DMS79 (cell line): ENCODE measurements around the gene DNM3.

ENCODE experiments used
- DNase-seq: peaks from one replicate; lab custom pipeline; 2025; lab: John Stamatoyannopoulos, UW

Gene DNM3

DNA sequence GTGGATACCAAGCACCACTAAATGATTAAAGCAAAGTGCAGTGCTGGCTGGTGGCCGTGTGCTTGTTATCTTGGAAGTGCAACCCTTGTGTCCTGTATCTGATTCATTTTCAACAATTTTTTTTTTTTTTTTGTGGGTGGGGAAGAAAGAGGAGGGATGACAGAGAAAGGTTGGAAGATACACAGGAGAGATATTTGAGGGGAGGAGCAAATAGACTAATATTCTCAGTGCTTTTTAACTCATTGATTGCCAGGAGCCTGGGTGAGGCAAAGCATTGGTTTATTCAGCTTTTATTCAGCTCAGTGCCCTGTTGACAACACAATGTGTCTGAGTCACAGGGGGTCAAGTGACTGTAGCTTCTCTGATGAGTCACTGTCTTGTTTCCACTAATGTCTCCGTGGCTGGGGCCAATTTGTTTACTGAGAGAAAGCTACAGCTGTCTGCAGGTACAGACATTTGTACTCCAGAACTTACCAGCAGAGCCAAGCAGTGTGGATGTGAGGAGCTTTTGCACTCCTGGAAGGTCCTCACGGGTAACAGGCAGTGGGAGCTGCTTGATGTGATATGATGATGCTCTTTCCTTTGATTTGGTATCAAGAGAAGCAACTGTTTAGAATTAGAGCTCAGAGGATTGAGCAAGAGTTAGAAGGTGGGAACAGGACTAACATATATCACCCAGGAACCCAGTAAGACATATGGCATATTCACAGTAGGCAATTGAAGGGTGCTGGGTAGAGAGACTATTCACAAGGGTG lies 23.6 kb upstream of the DNM3 start:
- no peak for DNase-seq

DNA sequence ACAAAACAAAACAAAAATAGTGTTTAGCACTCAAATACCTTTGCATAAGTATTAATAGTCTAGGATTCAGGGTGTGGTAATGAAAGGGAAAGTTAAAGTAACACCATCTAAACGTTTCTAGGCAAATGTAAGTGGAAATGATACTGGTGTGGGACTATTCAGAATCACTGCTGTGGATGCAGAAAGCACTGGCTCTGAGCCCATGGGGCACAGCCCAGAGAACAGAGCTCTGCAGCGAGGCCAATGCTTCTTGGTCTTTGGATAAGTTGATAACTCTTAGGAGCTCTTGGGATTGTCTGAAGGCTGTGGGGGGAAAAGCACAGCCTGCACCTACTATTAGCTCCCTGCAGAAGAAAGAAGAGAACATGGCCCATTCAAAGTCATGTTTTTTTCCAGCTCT lies 21.4 kb upstream of the DNM3 start:
- no peak for DNase-seq

DNA sequence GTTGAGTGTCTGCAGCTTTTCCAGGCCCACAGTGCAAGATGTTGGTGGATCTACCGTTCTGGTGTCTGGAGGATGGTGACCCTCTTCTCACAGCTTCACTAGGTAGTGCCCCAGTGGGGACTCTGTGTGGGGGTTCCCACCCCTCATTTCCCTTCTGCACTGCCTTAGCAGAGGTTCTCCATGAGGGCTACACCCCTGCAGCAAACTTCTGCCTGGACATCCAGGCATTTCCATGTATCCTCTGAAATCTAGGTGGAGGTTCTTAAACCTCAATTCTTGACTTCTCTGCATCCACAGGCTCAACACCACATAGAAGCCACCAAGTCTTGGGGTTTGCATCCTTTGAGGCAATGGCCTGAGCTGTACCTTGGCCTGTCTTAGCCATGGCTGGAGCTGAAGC lies 14.3 kb upstream of the DNM3 start:
- no peak for DNase-seq

DNA sequence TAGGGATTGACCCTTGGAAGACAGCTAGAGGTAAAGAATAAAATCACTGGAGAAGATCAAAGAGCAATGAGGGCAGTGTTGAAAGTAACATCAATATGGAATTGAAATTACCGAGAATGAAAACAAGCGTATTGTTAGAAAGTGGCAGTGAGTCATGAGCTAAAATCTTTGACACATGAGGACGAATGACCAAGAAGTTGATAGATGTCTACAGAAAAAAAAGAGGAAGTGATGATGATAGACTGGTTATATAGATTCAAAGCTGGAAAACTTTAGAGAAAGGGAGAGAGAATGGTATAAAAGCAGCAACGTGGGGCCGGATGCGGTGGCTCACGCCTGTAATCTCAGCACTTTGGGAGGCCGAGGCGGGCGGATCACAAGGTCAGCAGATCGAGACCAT lies 12.5 kb upstream of the DNM3 start:
- DNase-seq, result no peak

DNA sequence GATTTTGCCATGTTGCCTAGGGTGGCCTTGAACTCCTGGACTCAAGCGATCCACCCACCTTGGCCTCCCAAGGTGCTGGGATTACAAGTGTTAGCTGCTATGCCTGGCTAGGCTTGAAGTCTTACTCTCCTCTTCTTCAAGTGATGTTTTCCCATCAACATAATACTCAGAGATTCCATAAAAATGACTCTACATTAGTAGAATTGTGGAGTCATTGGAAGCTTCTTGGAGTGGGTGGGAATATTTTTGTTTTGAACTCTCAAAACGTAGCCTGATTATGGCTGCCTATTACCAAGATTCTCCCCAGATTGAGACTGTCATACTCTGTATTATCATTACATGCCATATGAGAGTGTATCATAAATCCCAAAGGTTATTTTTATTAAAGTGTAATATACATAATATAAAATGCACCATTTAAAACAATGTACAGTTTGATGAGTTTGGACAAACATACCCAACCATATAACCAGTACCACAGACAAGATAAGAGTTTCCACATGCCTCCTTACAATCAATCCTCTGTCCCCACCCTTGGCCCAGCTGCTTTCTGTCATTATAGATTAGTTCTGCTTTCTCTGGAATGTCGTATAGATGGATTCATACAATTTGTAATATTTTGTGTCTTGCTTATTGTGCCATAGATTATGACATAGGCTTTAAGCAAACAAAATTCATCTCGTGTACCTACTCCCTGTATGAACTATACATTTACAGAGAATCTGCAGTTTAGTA lies 8.0 kb upstream of the DNM3 start:
- no peak for DNase-seq

DNA sequence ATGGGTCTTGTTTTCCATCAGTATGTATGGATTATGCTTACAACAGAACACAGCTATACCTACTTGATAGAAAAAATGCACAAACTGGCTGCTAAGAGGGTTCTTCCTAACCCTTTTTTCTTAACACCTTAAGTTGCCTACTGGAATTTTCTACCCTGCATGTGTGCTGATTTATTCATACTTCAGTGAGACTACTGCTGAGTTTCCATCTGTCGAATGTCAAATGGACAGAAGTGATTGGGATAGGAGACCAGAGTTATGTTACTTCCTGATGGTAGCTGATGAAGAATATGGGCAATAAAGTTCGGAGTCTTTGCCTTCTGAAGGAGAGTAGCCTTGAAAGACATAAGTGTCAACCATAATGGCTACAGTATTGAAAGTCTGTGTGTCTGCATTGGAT lies 6.5 kb upstream of the DNM3 start:
- no peak for DNase-seq

DNA sequence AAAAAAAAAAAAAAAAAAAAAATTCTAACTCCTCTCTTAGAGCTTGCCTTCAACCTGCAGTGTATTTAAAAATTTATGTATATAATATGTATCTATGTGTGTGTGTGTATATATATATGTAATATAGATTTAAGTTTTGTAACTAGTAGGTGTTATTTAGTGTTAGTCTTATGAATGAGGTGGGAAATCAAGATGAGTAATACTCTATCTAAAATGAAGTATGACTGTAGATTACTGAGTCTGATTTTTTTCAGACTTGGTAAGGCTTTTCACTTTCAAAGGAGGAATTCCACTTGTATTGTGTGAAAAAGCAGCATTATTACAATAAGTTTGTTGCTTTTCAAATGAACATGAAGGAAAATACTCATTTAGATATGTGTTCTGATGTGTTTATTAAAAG lies 5.4 kb upstream of the DNM3 start:
- no peak for DNase-seq

DNA sequence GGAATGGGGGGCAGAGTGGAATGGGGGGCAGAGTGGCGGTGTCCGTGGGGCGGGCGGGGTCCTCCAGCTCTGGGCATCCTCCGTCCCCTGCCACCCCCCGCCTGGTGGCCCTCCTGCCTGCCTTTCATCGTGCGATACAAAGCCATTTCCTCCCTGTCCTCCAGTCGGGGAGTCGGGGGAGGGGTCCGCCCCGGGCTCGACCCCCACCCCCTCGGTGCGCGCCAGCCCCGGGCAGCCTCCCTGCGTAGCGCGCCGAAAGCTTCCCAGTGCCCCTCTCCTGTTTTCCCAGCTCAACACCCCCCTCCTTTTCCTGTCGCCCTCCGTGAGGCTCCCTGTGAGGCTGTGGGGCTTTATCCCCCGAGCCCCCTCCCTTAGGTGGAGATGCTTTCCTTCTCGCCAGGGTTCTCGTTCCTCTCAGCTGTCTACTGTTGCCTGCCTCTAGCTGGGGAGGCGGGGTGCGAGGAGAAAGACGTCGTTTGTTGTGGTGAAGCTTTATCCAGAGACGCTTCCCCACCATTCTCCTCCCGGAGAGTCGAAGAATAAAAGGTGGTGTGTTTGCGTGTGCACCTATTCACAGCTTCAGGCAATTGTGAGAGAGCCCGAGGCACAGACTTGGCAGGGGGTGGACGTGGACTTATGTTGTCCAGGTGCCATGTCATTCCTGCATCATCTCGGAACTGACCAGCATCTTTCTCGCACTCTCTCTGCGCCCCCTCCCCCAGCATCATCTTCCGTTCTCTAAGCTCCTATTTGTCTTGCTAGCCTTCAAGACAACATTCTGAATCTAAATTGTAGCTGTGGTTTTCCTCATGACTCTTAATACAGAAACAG lies 848 bp downstream of the DNM3 start:
- no peak for DNase-seq

DNA sequence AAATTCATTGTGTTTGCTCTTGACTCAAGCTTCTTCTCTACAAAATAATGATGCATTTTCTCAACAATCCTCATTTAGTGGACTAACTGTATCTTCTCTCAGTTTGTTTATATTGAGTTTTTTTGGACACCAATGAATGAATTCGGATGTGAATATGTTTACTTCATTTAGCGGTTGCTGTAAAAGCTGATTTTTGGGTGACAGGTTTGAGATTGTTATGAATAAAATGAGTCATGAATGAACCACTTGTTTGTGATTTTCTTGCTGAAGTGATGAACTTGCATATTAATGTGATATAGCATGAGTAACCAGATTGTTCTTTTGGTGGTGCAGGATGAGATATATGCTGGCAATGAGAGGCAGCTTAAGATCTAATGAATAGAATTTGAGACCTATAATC lies 3.1 kb downstream of the DNM3 start:
- DNase-seq, result no peak

DNA sequence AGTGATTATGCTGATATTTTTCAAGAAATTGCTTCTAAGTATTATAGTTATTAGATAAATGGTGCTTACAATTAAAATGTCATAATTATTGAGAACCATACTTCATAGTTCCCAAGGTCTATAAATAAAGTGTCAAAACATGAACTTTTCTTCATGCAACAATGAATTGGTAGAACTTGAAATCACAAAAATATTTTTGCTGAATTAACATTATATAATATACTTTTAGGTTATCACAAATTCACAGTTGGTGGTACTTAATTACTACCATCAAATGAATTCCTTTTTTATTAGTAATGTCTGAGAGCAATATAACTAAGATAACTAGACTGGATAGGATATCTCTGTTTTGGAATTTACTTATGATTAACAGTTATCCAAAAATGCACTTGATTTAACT lies 4.7 kb downstream of the DNM3 start:
- no peak for DNase-seq

DNA sequence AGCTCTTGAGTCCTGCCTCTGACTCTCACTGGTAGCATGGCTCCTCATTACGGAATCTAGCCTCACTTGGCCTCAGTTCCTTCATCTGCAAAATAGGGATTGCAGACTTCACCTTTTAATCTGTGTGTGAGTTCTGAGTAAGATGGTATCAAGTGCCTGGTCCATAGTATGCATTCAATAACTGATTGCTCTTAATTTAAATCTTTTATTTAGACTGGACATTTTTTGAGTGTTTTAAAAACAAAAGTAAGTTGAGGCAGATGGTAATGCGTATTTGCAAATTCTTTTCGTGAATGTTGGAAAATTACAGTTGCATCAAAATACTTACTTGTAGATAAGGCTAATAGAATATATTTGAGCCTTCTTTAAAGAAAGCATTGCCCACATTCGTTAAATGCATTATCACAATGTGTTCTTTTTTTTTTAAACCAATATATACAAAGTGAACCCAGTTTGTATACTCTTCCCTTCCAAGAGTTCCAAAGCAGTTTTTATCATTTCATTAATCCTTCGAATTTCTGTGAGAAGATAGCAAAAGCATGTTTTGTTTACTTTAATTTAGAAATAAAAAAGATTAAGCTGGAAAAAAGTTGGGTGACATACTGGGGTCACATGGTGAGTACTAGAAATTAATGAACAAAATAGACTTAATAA lies 8.1 kb downstream of the DNM3 start:
- no peak for DNase-seq

DNA sequence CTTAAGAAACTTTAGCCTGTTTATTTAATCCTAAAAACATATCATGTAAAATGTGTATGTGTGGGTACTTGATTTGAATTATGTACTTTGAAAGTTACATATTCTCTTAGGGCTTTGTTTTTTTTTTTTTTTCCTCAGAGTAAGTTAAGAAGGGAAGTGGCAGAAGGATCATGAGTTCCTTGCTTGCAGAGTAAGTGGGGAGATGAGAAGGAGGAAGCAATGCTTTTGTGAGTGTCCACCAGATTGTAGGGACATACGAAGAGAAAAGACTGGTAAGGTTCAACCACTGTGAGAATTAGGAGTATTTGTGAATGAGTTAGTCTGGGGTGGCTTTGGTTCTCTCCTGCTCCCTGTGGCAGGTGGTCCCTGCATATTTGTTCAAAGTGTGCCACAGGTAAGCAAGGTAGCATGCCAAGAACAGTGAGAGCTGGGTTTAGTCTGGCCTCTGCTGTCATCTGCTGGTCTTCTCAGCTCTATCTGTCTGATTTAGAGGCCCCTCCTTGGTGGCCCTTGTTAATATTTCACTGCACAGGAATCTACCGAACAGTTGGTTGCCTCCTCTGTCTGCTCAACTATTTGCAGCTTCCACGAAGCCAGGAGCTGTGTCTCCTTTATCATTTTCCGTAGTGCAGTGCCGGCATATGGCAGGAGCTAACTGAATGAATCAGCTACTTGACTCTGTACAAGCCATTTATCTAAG lies 9.5 kb downstream of the DNM3 start:
- no peak for DNase-seq

DNA sequence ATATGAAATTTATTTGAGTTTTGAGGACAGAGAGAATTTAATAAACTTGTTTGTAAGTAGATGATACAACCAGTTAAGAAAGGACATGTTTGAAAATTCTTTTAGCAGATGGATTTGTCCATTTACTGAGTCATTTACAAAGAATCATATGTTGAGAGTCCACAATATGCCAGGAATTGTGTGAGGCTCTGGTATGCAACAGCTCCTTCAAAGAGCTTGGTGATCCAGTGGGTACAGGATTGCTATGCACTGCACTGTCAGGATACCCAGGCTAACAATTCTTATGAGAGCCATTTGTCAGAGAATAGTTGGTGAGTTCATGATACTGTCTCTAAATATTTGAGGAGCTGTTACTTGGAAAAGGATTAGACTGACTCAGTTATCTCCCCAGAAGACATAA lies 11.0 kb downstream of the DNM3 start:
- no peak for DNase-seq

DNA sequence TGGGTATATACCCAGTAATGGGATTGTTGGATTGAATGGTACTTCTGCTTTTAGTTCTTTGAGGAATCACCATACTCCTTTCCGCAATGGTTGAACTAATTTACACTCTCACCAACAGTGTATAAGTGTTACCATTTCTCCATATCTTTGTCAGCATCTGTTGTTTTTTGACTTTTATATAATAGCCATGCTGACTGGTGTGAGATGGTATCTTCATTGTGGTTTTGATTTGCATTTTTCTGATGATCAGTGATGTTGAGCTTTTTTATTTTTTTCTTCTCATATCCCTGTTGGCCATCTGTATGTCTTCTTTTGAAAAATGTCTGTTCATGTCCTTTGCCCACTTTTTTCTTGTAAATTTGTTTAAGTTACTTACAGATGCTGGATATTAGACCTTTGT lies 14.1 kb downstream of the DNM3 start:
- no peak for DNase-seq

DNA sequence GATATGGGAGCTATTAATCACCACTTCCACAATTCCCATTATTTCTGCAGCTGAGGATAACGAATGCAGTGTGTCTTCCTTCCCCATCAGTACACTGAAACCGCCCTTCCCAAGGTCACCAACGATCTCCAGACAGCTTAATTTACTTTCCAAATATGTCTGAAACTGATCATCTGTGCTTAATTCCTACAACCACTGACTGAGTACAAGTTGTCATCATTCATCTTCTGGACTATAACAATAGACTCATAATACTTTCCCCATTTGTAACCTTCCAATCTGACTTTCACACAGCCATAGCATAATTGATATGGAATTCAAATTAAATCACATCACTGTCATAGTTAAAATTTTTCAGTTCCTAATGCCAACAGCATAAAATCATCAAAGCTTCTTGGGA lies 17.4 kb downstream of the DNM3 start:
- DNase-seq, result no peak

DNA sequence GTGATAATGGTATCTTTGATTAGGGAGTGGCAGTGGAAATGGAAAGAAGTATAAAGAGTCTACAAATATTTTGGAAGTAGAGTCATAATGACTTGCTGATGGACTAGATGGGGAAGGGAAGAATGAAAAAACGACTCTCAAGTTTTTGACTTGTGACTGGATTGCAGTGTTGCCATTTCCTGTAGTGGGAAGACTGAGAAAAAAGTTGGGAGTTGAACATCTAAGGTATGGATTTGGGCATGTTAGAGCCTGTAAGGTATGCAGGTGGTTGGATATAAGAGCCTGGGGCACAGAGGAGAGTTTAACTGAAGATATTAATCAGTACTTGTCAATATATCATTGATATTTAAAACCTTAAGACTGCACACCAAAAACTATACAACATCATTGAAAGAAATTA lies 19.4 kb downstream of the DNM3 start:
- no peak for DNase-seq

DNA sequence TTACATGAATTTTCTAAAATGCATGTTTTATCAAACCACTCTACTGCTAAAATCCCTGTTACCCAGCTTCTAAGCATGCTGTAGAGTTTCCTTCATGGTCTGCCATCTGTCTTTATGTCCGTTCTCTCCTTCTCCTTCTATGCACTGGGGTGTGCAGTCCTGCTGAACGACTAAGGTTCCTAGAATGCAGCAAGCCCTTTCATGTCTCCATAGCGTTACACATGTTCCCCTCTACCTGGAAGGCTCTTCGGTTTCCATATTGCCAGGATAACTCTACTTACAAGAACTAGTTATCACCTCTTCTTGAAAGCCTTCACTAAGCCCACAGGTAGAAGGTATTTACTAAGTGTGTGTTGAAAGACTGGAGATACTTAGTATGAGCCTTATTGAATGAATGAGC lies 22.2 kb downstream of the DNM3 start:
- no peak for DNase-seq

DNA sequence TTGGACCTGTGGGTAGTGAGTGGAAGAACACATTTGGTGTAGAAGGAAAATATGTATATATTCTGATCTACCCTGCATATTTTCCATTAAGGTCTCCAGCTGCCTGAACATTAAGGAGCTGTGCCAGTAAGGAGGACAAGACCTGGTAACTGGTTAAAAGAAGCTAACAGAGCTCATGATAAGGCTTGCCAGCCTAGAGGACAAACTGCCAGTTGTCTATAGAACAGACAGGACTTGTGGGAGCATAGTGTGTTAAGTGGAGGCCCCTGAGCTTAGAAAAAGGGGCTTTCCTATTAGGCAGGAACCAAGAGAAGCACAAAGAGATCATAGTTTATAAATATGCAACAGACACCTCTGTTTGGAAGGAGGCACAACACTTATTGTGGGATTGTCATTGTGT lies 23.0 kb downstream of the DNM3 start:
- no peak for DNase-seq

DNA sequence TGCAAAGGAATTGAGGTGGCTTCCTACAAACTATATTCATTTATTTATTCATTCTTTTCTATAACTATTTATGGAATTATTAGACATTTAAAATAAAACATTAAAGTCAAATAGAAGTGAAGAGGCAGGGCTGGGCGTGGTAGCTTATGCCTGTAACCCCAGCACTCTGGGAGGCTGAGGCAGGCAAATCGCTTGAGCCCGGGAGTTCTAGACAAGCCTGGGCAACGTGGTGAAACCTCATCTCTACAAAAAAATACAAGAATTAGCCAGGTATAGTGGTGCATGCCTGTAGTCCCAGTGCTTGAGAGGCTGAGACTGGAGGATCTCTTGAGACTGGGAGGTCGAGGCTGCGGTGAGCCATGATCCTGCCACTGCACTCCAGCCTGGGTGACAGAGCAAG lies 23.8 kb downstream of the DNM3 start:
- DNase-seq, result no peak

DNA sequence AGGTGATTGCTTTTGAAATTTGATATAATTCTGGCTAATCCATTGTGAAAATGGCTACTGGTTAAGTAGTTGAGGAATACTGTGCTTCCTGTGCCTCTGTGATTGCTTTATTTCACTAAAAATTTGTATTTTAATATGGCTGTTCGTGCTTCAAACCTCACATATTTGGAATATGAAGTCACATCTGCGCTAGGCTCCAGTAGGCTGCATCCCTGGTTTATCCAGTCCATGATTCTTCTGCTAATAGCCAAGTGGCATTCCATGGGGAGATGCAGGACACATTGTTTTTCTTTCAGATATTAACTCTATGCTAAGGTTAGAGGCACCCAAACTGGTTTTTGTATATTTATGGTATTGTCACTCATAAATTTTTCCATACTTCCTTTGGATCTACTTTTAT lies 25.9 kb downstream of the DNM3 start:
- DNase-seq, result no peak

DNA sequence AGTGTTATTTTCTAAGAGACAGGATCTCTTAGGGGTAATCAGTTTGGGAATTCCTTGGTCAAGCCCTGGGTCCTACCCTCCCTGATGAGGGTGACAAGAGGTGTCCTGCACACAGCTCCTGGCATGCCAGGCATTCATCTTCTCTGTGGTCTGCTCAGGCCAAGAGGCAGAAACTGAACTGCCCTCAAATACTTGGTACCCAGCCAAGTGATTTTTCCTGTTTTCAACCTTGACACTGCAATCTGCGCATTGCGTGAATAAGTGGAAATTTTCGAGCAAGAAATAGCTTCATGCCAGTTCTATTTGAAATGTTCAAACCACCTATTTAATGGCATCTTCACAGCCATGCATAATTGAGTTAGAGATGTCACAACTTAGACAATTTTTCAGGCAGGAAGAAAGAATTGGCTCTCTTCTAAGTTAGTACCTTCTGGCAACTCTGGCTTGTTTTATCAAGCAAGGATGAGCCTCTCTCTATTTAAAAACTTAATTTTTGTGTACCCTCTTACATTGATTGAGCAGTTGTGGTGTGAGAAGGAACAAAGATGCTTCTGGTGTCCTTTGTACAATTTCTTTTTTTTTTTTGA lies 27.0 kb downstream of the DNM3 start:
- DNase-seq, result no peak

DNA sequence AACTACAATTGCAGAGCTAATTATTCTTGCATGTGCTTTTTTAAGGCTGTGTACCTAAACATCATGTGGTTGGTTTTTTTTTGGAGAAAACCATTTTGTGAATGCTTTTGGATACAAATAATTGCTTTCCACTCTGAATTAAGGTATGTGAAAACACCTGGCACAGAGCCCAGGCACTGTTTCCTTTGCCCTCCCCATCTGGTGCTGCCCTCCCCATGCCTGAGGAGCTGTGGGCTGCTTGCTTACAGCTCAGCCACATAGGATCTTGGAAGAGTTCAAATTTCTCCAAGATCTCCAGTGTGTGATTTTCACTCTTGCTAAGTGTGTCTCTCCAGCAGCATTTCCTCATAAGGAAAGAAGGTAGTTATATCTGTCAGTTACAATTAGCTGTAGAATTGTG lies 27.8 kb downstream of the DNM3 start:
- no peak for DNase-seq
